Astrocyte of the cerebellum (primary cell): ENCODE data around the gene GEN1.

Experiments
- DNase-seq: peaks from one replicate; pipeline ENCODE4 v3.0.0-alpha.2; 2011; ENCODE audit warnings: low read depth
- H3K4me3 ChIP-seq: 2 replicates; pipeline ENCODE4 v1.5.1; 2011; ENCODE audit warnings: mild to moderate bottlenecking, low read depth, low read length, moderate library complexity
- CTCF ChIP-seq: IDR thresholded peaks from 2 replicates; pipeline ENCODE4 v1.5.1; 2012; ENCODE audit warnings: low read length, low read depth, moderate library complexity, mild to moderate bottlenecking; ENCODE audit errors: missing control alignments
- in situ Hi-C: cut with HindIII; loops from 2 replicates; pipeline ENCODE4 v1.10.0; 2017; ENCODE audit warnings: low sequenced_read_pairs

GEN1 gene

GRCh38 chr2:17753803-17754663 is at the start of gene GEN1, which contains the start of gene SMC6:
GEN1 (plus strand) TSS chr2:17754138; CDS start chr2:17759944, 5,806 bp downstream.
SMC6 (minus strand) TSS chr2:17753810; CDS start chr2:17745946, 7,864 bp downstream.
- peak within 1 kb of the TSS; percentile 86 for H3K4me3 ChIP-seq
- in situ Hi-C loops, result no loop called here
- no peak for TF ChIP-seq CTCF
- peak; percentile 68 for DNase-seq

GRCh38 chr2:17706845-17707244 is 47.1 kb upstream of the GEN1 start:
- no peak overlapping the region for H3K4me3 ChIP-seq
- in situ Hi-C loops, result no loop called here
- DNase-seq, result no peak
- TF ChIP-seq CTCF, result no peak

DNA sequence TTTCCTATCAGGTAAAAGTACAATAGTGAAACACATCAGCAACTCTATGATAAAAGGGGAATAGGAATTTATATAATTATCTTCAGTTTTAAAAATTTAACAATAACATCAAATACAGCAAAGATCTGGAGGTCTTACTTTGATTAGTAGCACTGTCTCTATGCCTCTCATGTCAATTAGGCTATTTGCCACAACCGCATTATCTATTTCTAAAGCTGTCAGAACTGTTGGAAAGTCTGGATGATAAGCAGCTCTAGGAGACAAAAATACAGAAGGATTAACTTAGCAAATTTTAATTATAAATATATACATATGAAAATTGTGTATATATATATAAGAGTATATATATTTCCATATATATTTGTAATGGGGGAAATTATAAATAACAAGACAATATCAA is 45.4 kb upstream of the GEN1 start:
- H3K4me3 ChIP-seq, result no peak overlapping the region
- no peak for TF ChIP-seq CTCF
- in situ Hi-C loops, result no loop called here
- DNase-seq, result no peak

- DNase-seq, result no peak
These were observed 44.0 kb upstream of the GEN1 start for GRCh38 chr2:17709897-17710296.

DNA sequence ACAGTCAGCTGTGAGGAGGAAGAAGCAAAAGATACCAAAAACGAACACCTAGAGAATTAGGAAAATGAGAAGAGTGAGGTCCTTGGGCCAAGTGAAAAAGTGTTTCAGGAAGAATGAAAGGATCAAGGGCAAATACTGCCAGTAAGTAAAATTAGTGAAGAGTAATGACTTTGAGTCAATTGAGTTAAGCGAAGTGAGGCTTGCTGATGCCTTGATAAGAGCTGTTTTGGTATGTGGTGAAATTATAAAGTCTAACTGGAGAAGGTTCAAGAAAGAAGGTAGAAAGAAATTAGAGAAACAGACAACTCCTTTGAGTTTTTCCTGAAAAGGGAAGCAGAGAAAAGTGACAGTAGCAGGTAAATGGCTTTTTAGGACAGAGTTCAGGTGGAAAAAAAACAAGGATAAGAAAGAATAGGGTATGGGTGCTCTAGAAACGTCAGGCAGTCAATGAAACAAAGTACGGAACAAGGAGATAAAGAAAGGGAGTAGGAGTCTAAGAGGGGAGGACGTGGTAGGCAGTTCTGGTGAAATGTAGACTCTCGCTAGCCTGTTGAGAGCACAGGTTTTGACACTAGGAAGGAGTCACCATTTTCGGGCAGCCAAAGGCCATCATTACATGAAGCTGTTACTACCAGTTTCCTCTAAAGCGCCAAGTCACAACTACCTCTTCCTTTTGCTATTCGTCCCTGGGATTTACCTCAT is 43.2 kb upstream of the GEN1 start:
- DNase-seq, result no peak
- no peak for TF ChIP-seq CTCF
- in situ Hi-C loops, result no loop called here
- H3K4me3 ChIP-seq, result no peak overlapping the region

More at GRCh38 chr2:17709897-17710296, 44.0 kb upstream of the GEN1 start:
- no peak for TF ChIP-seq CTCF
- in situ Hi-C loops, result no loop called here
- no peak overlapping the region for H3K4me3 ChIP-seq

GRCh38 chr2:17713291-17713690 is 40.6 kb upstream of the GEN1 start:
- no peak overlapping the region for H3K4me3 ChIP-seq
- TF ChIP-seq CTCF, result no peak
- in situ Hi-C loops, result no loop called here
- DNase-seq, result no peak
